SH-SY5Y (cell line): Measurements from ENCODE around the gene UGGT2.

Experiments used
- GATA2 ChIP-seq: IDR thresholded peaks from 2 replicates; pipeline ENCODE4 v1.6.1; 2011; ENCODE audit warnings: mild to moderate bottlenecking, low read depth, low read length
- GATA3 ChIP-seq: IDR thresholded peaks from 2 replicates; pipeline ENCODE4 v1.6.1; 2011; ENCODE audit warnings: low read depth, mild to moderate bottlenecking, low read length, moderate library complexity

- TF ChIP-seq GATA2, result no peak
- no peak for TF ChIP-seq GATA3
Measured at GRCh38 chr13:96052656-96053002, 572 bp downstream of the UGGT2 start.
